ENCODE measurements around the gene CPLANE1. TPM values are rescaled to one million over a fixed set of nuclear protein-coding genes. Genes with fewer than 3 reads are reported as not detected.
"Not testable (repeated sequence)": the region's sequence is repeated elsewhere in the genome, so short reads cannot be mapped to it uniquely, and the experiment has no call there.

The CPLANE1 gene
- total and polyA plus RNA-seq, 2 of the 4 experiments (the other 2 are of a cell fraction) = 4.4 to 17.9 TPM

GRCh38 chr5:37268100-37268499, 18.9 kb upstream of the CPLANE1 start:
- H3K79me1 ChIP-seq (ENCODE audit: low read depth in 1 of 2, low read length in 2 of 2); H3K14ac ChIP-seq (replicated peaks; ENCODE audit: low read depth, low read length); H3K56ac ChIP-seq (ENCODE audit: extremely low read depth, insufficient read depth, low read length); H4K91ac ChIP-seq (ENCODE audit: insufficient read depth, low read depth, low read length); CTCF ChIA-PET; BruUV-seq (replicated peaks); H2BK20ac ChIP-seq (ENCODE audit: low read depth, low read length); H3K4me3 ChIP-seq (ENCODE audit: insufficient read depth, low read depth, low read length); DNase-seq; POLR2A ChIA-PET (ENCODE audit: unreplicated experiment); H3K4ac ChIP-seq (ENCODE audit: low read depth, low read length); H3K23ac ChIP-seq (ENCODE audit: low read depth, low read length); H3K36me3 ChIP-seq (ENCODE audit: control insufficient read depth, insufficient read depth, low read length); H2BK5ac ChIP-seq (ENCODE audit: low read depth, low read length, poor library complexity, severe bottlenecking); H3K18ac ChIP-seq (ENCODE audit: low read depth, low read length); H3K9me1 ChIP-seq (ENCODE audit: insufficient read depth, low read length); ATAC-seq (ENCODE audit: low read depth); H2BK120ac ChIP-seq (ENCODE audit: low read depth, low read length); H3K4me1 ChIP-seq (ENCODE audit: control insufficient read depth, insufficient read depth, low read length); H2AFZ ChIP-seq (replicated peaks; ENCODE audit: low read length, poor library complexity); H4K5ac ChIP-seq (ENCODE audit: low read depth, low read length); H2AK9ac ChIP-seq (replicated peaks; ENCODE audit: low read depth, low read length, poor library complexity); dilution Hi-C loops (cut with HindIII; ENCODE audit: low sequenced_read_pairs, unreplicated experiment); H3K27ac ChIP-seq (ENCODE audit: insufficient read depth, low read length); H2BK15ac ChIP-seq (ENCODE audit: low read depth, low read length); H4K8ac ChIP-seq (ENCODE audit: low read depth in 2 of 2, low read length in 2 of 2); H3K9ac ChIP-seq (ENCODE audit: low read depth, low read length); in situ Hi-C loops (cut with MboI; ENCODE audit: low sequenced_read_pairs); intact Hi-C loops (cut with micrococcal nuclease); H4K20me1 ChIP-seq (ENCODE audit: insufficient read depth, low read length); H3K27me3 ChIP-seq (ENCODE audit: control insufficient read depth, insufficient read depth, low read length); H2AK5ac ChIP-seq (ENCODE audit: low read depth, low read length); H3K9me3 ChIP-seq (ENCODE audit: control insufficient read depth, insufficient read depth, low read length); H3K4me2 ChIP-seq (ENCODE audit: low read depth, low read length): not testable (repeated sequence)
